ENCODE measurements around the gene SPG11.

SPG11 gene

DNA sequence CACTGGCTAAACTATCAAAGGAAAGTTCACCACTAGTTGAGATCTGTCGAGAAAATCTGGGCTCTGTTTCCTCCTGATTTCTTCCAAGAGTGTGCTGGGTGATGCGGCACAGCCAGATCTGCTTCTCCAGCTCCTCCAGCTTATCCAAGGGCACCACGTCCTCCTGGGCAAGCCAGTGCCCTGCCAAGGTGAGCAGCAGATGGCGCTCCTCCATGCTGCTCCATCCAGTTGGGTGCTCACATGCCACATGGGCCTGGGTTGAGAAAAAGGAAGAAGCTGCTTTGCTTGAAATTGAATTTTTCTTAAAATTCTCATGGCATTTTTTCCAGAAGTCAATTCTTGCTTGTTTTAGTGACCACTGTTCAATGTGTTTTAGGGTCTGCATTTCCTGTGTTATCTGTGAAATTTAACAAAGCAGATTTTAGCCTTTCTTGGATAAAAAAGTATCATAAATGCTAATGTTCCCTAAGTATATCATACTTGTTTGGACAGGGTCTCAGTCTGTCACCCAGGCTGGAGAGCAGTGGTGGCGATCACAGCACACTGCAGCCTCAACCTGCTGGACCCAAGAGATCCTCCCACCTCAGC lies 79.2 kb downstream of the SPG11 start:
- H3K4me3 ChIP-seq (ENCODE audit: low read depth, low read length): no peak overlapping the region
- TF ChIP-seq, protein P1, sequence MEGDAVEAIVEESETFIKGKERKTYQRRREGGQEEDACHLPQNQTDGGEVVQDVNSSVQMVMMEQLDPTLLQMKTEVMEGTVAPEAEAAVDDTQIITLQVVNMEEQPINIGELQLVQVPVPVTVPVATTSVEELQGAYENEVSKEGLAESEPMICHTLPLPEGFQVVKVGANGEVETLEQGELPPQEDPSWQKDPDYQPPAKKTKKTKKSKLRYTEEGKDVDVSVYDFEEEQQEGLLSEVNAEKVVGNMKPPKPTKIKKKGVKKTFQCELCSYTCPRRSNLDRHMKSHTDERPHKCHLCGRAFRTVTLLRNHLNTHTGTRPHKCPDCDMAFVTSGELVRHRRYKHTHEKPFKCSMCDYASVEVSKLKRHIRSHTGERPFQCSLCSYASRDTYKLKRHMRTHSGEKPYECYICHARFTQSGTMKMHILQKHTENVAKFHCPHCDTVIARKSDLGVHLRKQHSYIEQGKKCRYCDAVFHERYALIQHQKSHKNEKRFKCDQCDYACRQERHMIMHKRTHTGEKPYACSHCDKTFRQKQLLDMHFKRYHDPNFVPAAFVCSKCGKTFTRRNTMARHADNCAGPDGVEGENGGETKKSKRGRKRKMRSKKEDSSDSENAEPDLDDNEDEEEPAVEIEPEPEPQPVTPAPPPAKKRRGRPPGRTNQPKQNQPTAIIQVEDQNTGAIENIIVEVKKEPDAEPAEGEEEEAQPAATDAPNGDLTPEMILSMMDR (IDR thresholded peaks at IDR 0.05; ENCODE audit: insufficient read depth, low read depth, low read length, missing control alignments): peak; percentile 60
- DNase-seq (ENCODE audit: low read depth): peak; percentile 62

- DNase-seq (ENCODE audit: low read depth): no peak
- H3K4me3 ChIP-seq (ENCODE audit: low read depth, low read length): no peak overlapping the region
- TF ChIP-seq, protein P1 (IDR thresholded peaks at IDR 0.05; ENCODE audit: insufficient read depth, low read depth, low read length, missing control alignments): no peak
Measured at GRCh38 chr15:44580105-44580504, 83.4 kb downstream of the SPG11 start.

DNA sequence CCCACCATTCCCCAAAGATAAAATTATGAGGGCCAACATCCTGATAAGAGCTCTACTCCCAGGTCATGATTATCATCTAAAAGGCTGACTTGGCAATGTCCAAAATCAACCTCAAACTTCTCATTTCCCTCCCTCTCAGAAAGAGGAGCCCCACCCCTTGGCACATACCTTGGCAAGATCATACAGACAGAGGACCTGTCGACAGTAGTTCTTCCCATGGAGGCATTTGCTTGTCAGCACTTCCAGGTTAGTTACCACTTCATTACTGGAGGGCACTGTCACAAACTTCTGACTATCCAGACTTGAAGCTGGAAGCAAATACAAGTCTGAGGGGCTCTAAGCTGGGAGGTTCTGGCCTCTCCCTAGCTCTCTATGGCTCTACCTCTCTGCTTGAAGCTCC lies 88.7 kb downstream of the SPG11 start:
- DNase-seq (ENCODE audit: low read depth): no peak
- TF ChIP-seq, protein P1 (IDR thresholded peaks at IDR 0.05; ENCODE audit: insufficient read depth, low read depth, low read length, missing control alignments): no peak
- H3K4me3 ChIP-seq (ENCODE audit: low read depth, low read length): no peak overlapping the region

- no peak overlapping the region for H3K4me3 ChIP-seq (ENCODE audit: low read depth, low read length)
- no peak for DNase-seq (ENCODE audit: low read depth)
- TF ChIP-seq, protein P1 (IDR thresholded peaks at IDR 0.05; ENCODE audit: insufficient read depth, low read depth, low read length, missing control alignments): no peak
Measured at GRCh38 chr15:44573386-44573785, 90.1 kb downstream of the SPG11 start.

DNA sequence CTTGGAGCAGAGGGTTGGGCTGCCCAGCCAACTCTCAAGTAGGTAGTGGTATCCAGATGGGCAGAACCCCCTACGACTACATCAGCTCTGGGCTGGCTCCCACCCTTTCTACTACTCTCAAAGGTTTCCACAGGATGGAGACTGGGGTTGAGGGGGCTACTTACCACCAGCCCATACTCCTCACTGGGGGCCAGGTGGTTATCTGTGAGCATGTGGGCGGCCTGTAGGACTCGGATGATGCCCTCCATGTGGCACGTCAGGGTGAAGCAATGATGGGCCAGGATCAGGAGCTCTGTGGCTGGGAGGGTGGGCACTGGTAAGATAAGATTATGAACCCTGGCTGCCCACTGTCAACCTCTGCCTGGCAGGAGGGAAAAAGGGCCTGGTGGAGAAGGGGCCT lies 93.1 kb downstream of the SPG11 start:
- TF ChIP-seq, protein P1 (IDR thresholded peaks at IDR 0.05; ENCODE audit: insufficient read depth, low read depth, low read length, missing control alignments): no peak
- no peak overlapping the region for H3K4me3 ChIP-seq (ENCODE audit: low read depth, low read length)
- DNase-seq (ENCODE audit: low read depth): no peak

DNA sequence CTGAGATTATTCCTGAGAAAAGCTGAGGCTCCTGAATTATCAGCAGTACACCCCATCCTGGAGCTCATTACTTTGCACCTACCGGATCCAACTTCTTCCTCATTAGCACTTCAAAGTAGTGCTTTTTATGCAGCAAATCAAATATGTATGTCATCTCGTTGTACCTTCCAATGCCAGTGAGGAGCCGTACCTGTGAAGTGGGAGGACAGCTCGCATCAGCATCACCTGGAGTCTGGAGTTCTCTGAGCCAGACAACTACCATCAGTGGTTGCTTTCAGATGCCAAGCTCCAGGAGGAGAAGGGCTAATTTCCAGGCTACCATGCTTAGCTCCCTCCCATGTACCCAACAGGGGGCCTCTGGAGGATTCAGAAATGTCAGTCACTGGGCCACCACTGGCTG lies 94.1 kb downstream of the SPG11 start:
- H3K4me3 ChIP-seq (ENCODE audit: low read depth, low read length): no peak overlapping the region
- DNase-seq (ENCODE audit: low read depth): no peak
- TF ChIP-seq, protein P1 (IDR thresholded peaks at IDR 0.05; ENCODE audit: insufficient read depth, low read depth, low read length, missing control alignments): no peak

DNA sequence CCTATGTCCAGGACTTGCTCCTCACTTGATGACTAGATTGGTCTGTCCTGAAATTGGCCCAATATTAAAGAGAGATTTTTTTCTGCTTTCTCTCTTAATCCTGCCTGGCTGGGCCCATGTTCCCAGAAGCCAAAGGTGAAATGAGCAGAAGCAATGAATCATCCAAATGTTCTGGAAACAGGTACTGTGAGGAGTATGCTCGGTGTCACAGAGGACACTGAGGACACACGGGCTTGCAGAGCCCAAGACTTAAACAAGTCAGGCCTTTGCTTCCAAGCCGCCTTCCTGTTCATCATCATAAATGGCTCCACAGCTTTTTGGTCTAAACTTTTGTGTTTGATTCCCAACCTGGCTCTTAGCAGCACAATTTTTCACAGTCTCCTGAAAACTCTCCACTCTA lies 95.1 kb downstream of the SPG11 start:
- DNase-seq (ENCODE audit: low read depth): no peak
- H3K4me3 ChIP-seq (ENCODE audit: low read depth, low read length): no peak overlapping the region
- TF ChIP-seq, protein P1 (IDR thresholded peaks at IDR 0.05; ENCODE audit: insufficient read depth, low read depth, low read length, missing control alignments): no peak

Measured in GM12865 (cell line).